DND-41 (cell line): Measurements from ENCODE around the gene OGFOD2.

Experiments
- ATAC-seq: fragments of 200-7000 bp; cut with Tn5 transposase; 3 replicates; pipeline ENCODE4 v1.9.1; 2021; ENCODE audit warnings: low read depth; ENCODE audit not compliant: insufficient read depth
- DNase-seq: peaks from one replicate; pipeline ENCODE4 v3.0.0-alpha.2; 2020
- H2AFZ ChIP-seq: 2 replicates; pipeline ENCODE4 v1.6.0; 2012; ENCODE audit warnings: low read depth, low read length
- H3K27ac ChIP-seq: 2 replicates; pipeline ENCODE4 v1.5.1; 2012; ENCODE audit warnings: low read length, inconsistent platforms
- H3K27me3 ChIP-seq: fragments of 200-600 bp; sonication (generic); 2 replicates; pipeline ENCODE4 v1.6.0; 2012; ENCODE audit warnings: low read length, mild to moderate bottlenecking, inconsistent platforms; ENCODE audit not compliant: insufficient read depth, poor library complexity
- H3K36me3 ChIP-seq: 2 replicates; pipeline ENCODE4 v1.5.1; 2012; ENCODE audit warnings: low read length, inconsistent platforms; ENCODE audit not compliant: insufficient read depth
- H3K4me1 ChIP-seq: 2 replicates; pipeline ENCODE4 v1.5.1; 2012; ENCODE audit warnings: mild to moderate bottlenecking, low read length; ENCODE audit not compliant: insufficient read depth
- H3K4me2 ChIP-seq: 2 replicates; pipeline ENCODE4 v1.6.0; 2012; ENCODE audit warnings: mild to moderate bottlenecking, moderate library complexity, low read length, inconsistent platforms; ENCODE audit not compliant: insufficient read depth
- H3K4me3 ChIP-seq, 2 experiments: fragments of 200-600 bp in 1 of 2; shearing (Covaris generic) in 1 of 2; 2 replicates each; pipeline ENCODE4 v1.5.1; 2012 to 2016; ENCODE audit warnings: inconsistent platforms in 2 of 2, low read length in 2 of 2, mild to moderate bottlenecking in 2 of 2, low read depth in 1 of 2, moderate library complexity in 1 of 2
- H3K79me2 ChIP-seq: 2 replicates; pipeline ENCODE4 v1.6.0; 2012; ENCODE audit warnings: low read length, inconsistent platforms; ENCODE audit not compliant: insufficient read depth
- H3K9ac ChIP-seq: 2 replicates; pipeline ENCODE4 v1.6.0; 2012; ENCODE audit warnings: low read depth, mild to moderate bottlenecking, inconsistent platforms, low read length, moderate library complexity
- H3K9me3 ChIP-seq: 2 replicates; pipeline ENCODE4 v1.5.1; 2012; ENCODE audit warnings: low read length, moderate library complexity, mild to moderate bottlenecking, inconsistent platforms; ENCODE audit not compliant: insufficient read depth, severe bottlenecking
- H4K20me1 ChIP-seq: 2 replicates; pipeline ENCODE4 v1.6.0; 2012; ENCODE audit warnings: low read length; ENCODE audit not compliant: insufficient read depth
- EZH2 ChIP-seq: IDR thresholded peaks from 3 replicates; pipeline ENCODE4 v1.6.1; 2012; ENCODE audit warnings: borderline replicate concordance, low read depth, mild to moderate bottlenecking, moderate library complexity, low read length, inconsistent platforms; ENCODE audit not compliant: severe bottlenecking
- TF ChIP-seq, protein P1 (sequence below): IDR thresholded peaks from 2 replicates; pipeline ENCODE4 v1.5.1; 2012; ENCODE audit warnings: borderline replicate concordance, low read length, moderate library complexity, mild to moderate bottlenecking; ENCODE audit not compliant: poor library complexity, severe bottlenecking; ENCODE audit errors: extremely low read depth

Gene OGFOD2

DNA sequence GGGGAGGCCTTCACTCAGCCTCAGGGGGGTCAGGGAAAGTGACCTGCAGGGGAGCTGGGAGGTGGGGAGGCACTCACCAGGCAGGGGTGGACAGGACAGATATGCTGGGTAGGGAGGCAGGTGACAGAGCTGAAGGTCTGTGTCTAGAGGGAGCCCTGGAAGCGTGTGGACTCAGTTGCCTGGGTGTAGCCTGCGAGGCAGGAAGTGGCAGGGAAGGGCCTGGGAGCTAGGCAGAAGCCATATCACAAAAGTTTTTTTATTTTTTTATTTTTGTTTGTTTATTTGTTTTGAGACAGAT is 44.7 kb downstream of the OGFOD2 start:
- no peaks in the 10 kb centered on the region for H3K79me2 ChIP-seq
- TF ChIP-seq, protein P1, sequence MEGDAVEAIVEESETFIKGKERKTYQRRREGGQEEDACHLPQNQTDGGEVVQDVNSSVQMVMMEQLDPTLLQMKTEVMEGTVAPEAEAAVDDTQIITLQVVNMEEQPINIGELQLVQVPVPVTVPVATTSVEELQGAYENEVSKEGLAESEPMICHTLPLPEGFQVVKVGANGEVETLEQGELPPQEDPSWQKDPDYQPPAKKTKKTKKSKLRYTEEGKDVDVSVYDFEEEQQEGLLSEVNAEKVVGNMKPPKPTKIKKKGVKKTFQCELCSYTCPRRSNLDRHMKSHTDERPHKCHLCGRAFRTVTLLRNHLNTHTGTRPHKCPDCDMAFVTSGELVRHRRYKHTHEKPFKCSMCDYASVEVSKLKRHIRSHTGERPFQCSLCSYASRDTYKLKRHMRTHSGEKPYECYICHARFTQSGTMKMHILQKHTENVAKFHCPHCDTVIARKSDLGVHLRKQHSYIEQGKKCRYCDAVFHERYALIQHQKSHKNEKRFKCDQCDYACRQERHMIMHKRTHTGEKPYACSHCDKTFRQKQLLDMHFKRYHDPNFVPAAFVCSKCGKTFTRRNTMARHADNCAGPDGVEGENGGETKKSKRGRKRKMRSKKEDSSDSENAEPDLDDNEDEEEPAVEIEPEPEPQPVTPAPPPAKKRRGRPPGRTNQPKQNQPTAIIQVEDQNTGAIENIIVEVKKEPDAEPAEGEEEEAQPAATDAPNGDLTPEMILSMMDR = no peak
- TF ChIP-seq EZH2 = no peak
- no peak overlapping the region for H3K27ac ChIP-seq
- H3K36me3 ChIP-seq = no peaks in the 10 kb centered on the region
- H3K9me3 ChIP-seq = no peaks in the 10 kb centered on the region
- H3K4me3 ChIP-seq = no peak overlapping the region
- no peak overlapping the region for H3K4me2 ChIP-seq
- DNase-seq = no peak
- H4K20me1 ChIP-seq = no peaks in the 10 kb centered on the region; the same call in 1 of the 2 replicates
- ATAC-seq = no peak
- H3K4me1 ChIP-seq = no peaks in the 10 kb centered on the region
- H3K9ac ChIP-seq = no peak overlapping the region
- H2AFZ ChIP-seq = no peak overlapping the region
- no peaks in the 10 kb centered on the region for H3K27me3 ChIP-seq

DNA sequence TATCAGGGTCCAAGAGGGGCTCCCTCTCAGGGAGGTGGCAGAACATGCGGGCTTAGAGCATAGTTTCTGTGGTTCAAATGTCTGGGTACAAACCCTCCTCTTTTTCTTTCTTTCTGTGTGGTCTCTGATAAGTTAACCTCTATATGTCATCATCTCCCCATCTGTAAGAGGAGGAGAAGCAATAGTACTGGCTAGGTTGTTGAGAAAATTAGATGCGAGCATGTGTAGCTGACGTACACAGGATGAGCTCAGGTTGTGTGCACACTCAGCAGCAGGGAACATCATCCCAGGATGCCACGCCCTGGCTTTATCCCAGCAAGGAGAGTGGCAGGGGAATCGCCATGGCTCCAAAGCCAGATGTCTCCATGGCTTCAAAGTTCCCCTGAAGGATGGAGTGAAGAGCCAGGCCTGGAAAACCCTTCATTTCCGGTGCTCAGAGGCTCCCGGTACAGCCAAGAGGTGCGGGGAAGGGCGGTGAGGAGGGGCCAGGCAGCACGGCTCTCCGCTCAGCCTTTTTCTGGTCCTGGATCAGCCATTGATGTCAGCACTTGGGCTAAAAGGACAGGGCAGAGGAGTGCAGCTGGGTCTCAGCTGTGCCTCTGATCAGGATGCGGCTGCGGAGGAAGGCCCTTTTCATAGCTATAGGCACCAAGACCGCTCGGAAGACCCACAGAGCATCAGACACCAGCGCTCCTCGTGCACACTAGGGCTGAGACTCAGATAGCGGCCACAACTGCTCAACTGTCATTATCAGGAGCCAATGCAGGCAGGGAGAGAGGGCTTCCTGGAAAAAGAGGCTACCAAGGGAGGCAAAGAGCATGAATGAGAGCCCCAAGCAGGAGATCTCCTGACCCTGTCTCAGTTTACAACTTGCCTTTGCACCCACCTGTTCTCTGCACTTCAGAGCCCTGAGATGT is 46.9 kb downstream of the OGFOD2 start:
- Histone ChIP-seq H3K79me2 (no peaks in the 10 kb centered on the region), H3K27me3 (no peaks in the 10 kb centered on the region), H3K4me2 (no peak overlapping the region), H2AFZ (no peak overlapping the region), H4K20me1 (no peaks in the 10 kb centered on the region; the same call in 1 of the 2 replicates), H3K4me3 (no peak overlapping the region), H3K27ac (no peak overlapping the region), H3K4me1 (no peaks in the 10 kb centered on the region), H3K9ac (no peak overlapping the region), H3K9me3 (no peaks in the 10 kb centered on the region), H3K36me3 (no peaks in the 10 kb centered on the region)
- TF ChIP-seq, protein P1 = no peak
- TF ChIP-seq EZH2 = no peak
- ATAC-seq (no peak), DNase-seq (no peak)

DNA sequence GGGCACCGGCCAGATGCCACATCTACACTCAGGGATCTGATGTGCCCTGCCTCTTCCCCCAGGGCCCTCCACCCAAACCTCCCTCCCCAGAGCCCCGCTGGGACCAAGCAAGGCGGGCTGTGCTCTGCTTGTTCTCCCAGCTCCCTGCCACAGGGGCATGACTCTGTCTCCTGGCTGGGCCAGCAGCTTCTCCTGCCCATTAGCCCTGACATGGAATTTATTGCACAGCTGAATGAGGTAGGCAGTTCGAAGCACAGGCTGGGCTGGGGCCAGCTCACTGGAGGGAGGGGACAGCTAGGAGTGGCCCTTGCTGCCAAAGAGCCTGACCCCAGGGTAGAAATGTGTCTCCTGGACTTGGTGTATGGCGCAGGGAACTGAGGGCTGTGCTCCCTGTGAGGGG is 47.8 kb downstream of the OGFOD2 start:
- DNase-seq = no peak
- H3K4me2 ChIP-seq = no peak overlapping the region
- ATAC-seq = no peak
- no peak overlapping the region for H3K4me3 ChIP-seq
- H4K20me1 ChIP-seq = no peaks in the 10 kb centered on the region; the same call in 1 of the 2 replicates
- no peaks in the 10 kb centered on the region for H3K79me2 ChIP-seq
- no peak overlapping the region for H2AFZ ChIP-seq
- H3K9ac ChIP-seq = no peak overlapping the region
- H3K4me1 ChIP-seq = no peaks in the 10 kb centered on the region
- H3K36me3 ChIP-seq = no peaks in the 10 kb centered on the region
- H3K9me3 ChIP-seq = no peaks in the 10 kb centered on the region
- TF ChIP-seq EZH2 = no peak
- TF ChIP-seq, protein P1 = no peak
- no peak overlapping the region for H3K27ac ChIP-seq
- H3K27me3 ChIP-seq = no peaks in the 10 kb centered on the region
